Measurements from ENCODE around the gene MTA1. TPM values are rescaled to one million over a fixed set of nuclear protein-coding genes. Genes with fewer than 3 reads are reported as not detected.

Gene MTA1
- total and polyA plus RNA-seq, 2 donors: 32.5 to 80.8 TPM

GRCh38 chr14:105450864-105451720 lies 31.5 kb downstream of the MTA1 start:
- Histone ChIP-seq H3K27me3 (ENCODE audit: control insufficient read depth in 2 of 2, insufficient read depth in 1 of 2, low read length in 1 of 2) (no peaks in the 10 kb centered on the region), H3K27ac (ENCODE audit: low read depth in 1 of 2, low read length in 1 of 2) (no peak overlapping the region), H3K4me3 (ENCODE audit: low read length in 2 of 2) (no peak overlapping the region), H3K9me3 (ENCODE audit: control insufficient read depth in 2 of 2, insufficient read depth in 1 of 2, low read length in 1 of 2) (no peaks in the 10 kb centered on the region), H3K4me1 (ENCODE audit: control insufficient read depth in 2 of 2, insufficient read depth in 2 of 2, low read length in 2 of 2) (no peaks in the 10 kb centered on the region), H3K36me3 (ENCODE audit: control insufficient read depth in 2 of 2, insufficient read depth in 2 of 2, low read length in 1 of 2) (peaks cover 54 to 69% of the 10 kb centered on the region in 2 donors)
- 96% methylated on average over 29 of the region's 29 CpGs for WGBS
- no peak for DNase-seq (ENCODE audit: low read depth in 6 of 9, low spot score in 9 of 9)

GRCh38 chr14:105452963-105453362 lies 33.3 kb downstream of the MTA1 start:
- Histone ChIP-seq H3K27me3 (ENCODE audit: control insufficient read depth in 2 of 2, insufficient read depth in 1 of 2, low read length in 1 of 2) (no peaks in the 10 kb centered on the region), H3K9me3 (ENCODE audit: control insufficient read depth in 2 of 2, insufficient read depth in 1 of 2, low read length in 1 of 2) (no peaks in the 10 kb centered on the region), H3K4me3 (ENCODE audit: low read length in 2 of 2) (no peak overlapping the region), H3K36me3 (ENCODE audit: control insufficient read depth in 2 of 2, insufficient read depth in 2 of 2, low read length in 1 of 2) (peaks cover 69 to 71% of the 10 kb centered on the region in 2 donors), H3K4me1 (ENCODE audit: control insufficient read depth in 2 of 2, insufficient read depth in 2 of 2, low read length in 2 of 2) (no peaks in the 10 kb centered on the region), H3K27ac (ENCODE audit: low read depth in 1 of 2, low read length in 1 of 2) (no peak overlapping the region)
- no peak for DNase-seq (ENCODE audit: low read depth in 6 of 9, low spot score in 9 of 9)
- WGBS: 90% methylated on average over 14 of the region's 14 CpGs

- H3K27me3 ChIP-seq (ENCODE audit: control insufficient read depth in 2 of 2, insufficient read depth in 1 of 2, low read length in 1 of 2): no peaks in the 10 kb centered on the region
- no peak for DNase-seq (ENCODE audit: low read depth in 6 of 9, low spot score in 9 of 9)
- no peaks in the 10 kb centered on the region for H3K9me3 ChIP-seq (ENCODE audit: control insufficient read depth in 2 of 2, insufficient read depth in 1 of 2, low read length in 1 of 2)
- peaks cover 74 to 76% of the 10 kb centered on the region in 2 donors for H3K36me3 ChIP-seq (ENCODE audit: control insufficient read depth in 2 of 2, insufficient read depth in 2 of 2, low read length in 1 of 2)
- no peaks in the 10 kb centered on the region for H3K4me1 ChIP-seq (ENCODE audit: control insufficient read depth in 2 of 2, insufficient read depth in 2 of 2, low read length in 2 of 2)
- no peak overlapping the region for H3K27ac ChIP-seq (ENCODE audit: low read depth in 1 of 2, low read length in 1 of 2)
- WGBS: 98% methylated on average over 14 of the region's 14 CpGs
- H3K4me3 ChIP-seq (ENCODE audit: low read length in 2 of 2): no peak overlapping the region
These were observed 34.2 kb downstream of the MTA1 start for GRCh38 chr14:105453847-105454246.

GRCh38 chr14:105455086-105455640 lies 35.5 kb downstream of the MTA1 start:
- no peak for DNase-seq (ENCODE audit: low read depth in 6 of 9, low spot score in 9 of 9)
- Histone ChIP-seq H3K27me3 (ENCODE audit: control insufficient read depth in 2 of 2, insufficient read depth in 1 of 2, low read length in 1 of 2) (no peaks in the 10 kb centered on the region), H3K36me3 (ENCODE audit: control insufficient read depth in 2 of 2, insufficient read depth in 2 of 2, low read length in 1 of 2) (peaks cover 66 to 69% of the 10 kb centered on the region in 2 donors), H3K4me1 (ENCODE audit: control insufficient read depth in 2 of 2, insufficient read depth in 2 of 2, low read length in 2 of 2) (no peaks in the 10 kb centered on the region), H3K27ac (ENCODE audit: low read depth in 1 of 2, low read length in 1 of 2) (no peak overlapping the region), H3K4me3 (ENCODE audit: low read length in 2 of 2) (no peak overlapping the region), H3K9me3 (ENCODE audit: control insufficient read depth in 2 of 2, insufficient read depth in 1 of 2, low read length in 1 of 2) (no peaks in the 10 kb centered on the region)
- 97% methylated on average over 22 of the region's 22 CpGs for WGBS

GRCh38 chr14:105455766-105456660 lies 36.4 kb downstream of the MTA1 start:
- no peaks in the 10 kb centered on the region for H3K9me3 ChIP-seq (ENCODE audit: control insufficient read depth in 2 of 2, insufficient read depth in 1 of 2, low read length in 1 of 2)
- H3K27me3 ChIP-seq (ENCODE audit: control insufficient read depth in 2 of 2, insufficient read depth in 1 of 2, low read length in 1 of 2): no peaks in the 10 kb centered on the region
- DNase-seq (ENCODE audit: low read depth in 6 of 9, low spot score in 9 of 9): no peak
- no peak overlapping the region for H3K4me3 ChIP-seq (ENCODE audit: low read length in 2 of 2)
- H3K4me1 ChIP-seq (ENCODE audit: control insufficient read depth in 2 of 2, insufficient read depth in 2 of 2, low read length in 2 of 2): no peaks in the 10 kb centered on the region
- WGBS: 93% methylated on average over 22 of the region's 22 CpGs
- H3K27ac ChIP-seq (ENCODE audit: low read depth in 1 of 2, low read length in 1 of 2): no peak overlapping the region
- H3K36me3 ChIP-seq (ENCODE audit: control insufficient read depth in 2 of 2, insufficient read depth in 2 of 2, low read length in 1 of 2): peaks cover 66% of the 10 kb centered on the region in 2 donors

- DNase-seq (ENCODE audit: low read depth in 6 of 9, low spot score in 9 of 9): no peak
- Histone ChIP-seq H3K27me3 (ENCODE audit: control insufficient read depth in 2 of 2, insufficient read depth in 1 of 2, low read length in 1 of 2) (no peaks in the 10 kb centered on the region), H3K27ac (ENCODE audit: low read depth in 1 of 2, low read length in 1 of 2) (no peak overlapping the region), H3K36me3 (ENCODE audit: control insufficient read depth in 2 of 2, insufficient read depth in 2 of 2, low read length in 1 of 2) (peaks cover 67 to 69% of the 10 kb centered on the region in 2 donors), H3K9me3 (ENCODE audit: control insufficient read depth in 2 of 2, insufficient read depth in 1 of 2, low read length in 1 of 2) (no peaks in the 10 kb centered on the region), H3K4me1 (ENCODE audit: control insufficient read depth in 2 of 2, insufficient read depth in 2 of 2, low read length in 2 of 2) (no peaks in the 10 kb centered on the region), H3K4me3 (ENCODE audit: low read length in 2 of 2) (no peak overlapping the region)
- 95% methylated on average over 22 of the region's 22 CpGs for WGBS
These were observed 37.4 kb downstream of the MTA1 start for GRCh38 chr14:105456736-105457617.

GRCh38 chr14:105458010-105458409 lies 38.4 kb downstream of the MTA1 start:
- Histone ChIP-seq H3K36me3 (ENCODE audit: control insufficient read depth in 2 of 2, insufficient read depth in 2 of 2, low read length in 1 of 2) (peaks cover 60 to 70% of the 10 kb centered on the region in 2 donors), H3K9me3 (ENCODE audit: control insufficient read depth in 2 of 2, insufficient read depth in 1 of 2, low read length in 1 of 2) (no peaks in the 10 kb centered on the region), H3K27me3 (ENCODE audit: control insufficient read depth in 2 of 2, insufficient read depth in 1 of 2, low read length in 1 of 2) (no peaks in the 10 kb centered on the region), H3K27ac (ENCODE audit: low read depth in 1 of 2, low read length in 1 of 2) (no peak overlapping the region), H3K4me1 (ENCODE audit: control insufficient read depth in 2 of 2, insufficient read depth in 2 of 2, low read length in 2 of 2) (no peaks in the 10 kb centered on the region), H3K4me3 (ENCODE audit: low read length in 2 of 2) (no peak overlapping the region)
- DNase-seq (ENCODE audit: low read depth in 6 of 9, low spot score in 9 of 9): no peak
- 93% methylated on average over 18 of the region's 18 CpGs for WGBS

GRCh38 chr14:105458571-105458970 lies 38.9 kb downstream of the MTA1 start:
- H3K27ac ChIP-seq (ENCODE audit: low read depth in 1 of 2, low read length in 1 of 2): no peak overlapping the region
- H3K36me3 ChIP-seq (ENCODE audit: control insufficient read depth in 2 of 2, insufficient read depth in 2 of 2, low read length in 1 of 2): peaks cover 64 to 75% of the 10 kb centered on the region in 2 donors
- H3K4me1 ChIP-seq (ENCODE audit: control insufficient read depth in 2 of 2, insufficient read depth in 2 of 2, low read length in 2 of 2): no peaks in the 10 kb centered on the region
- H3K9me3 ChIP-seq (ENCODE audit: control insufficient read depth in 2 of 2, insufficient read depth in 1 of 2, low read length in 1 of 2): no peaks in the 10 kb centered on the region
- WGBS: 91% methylated on average over 14 of the region's 14 CpGs
- H3K27me3 ChIP-seq (ENCODE audit: control insufficient read depth in 2 of 2, insufficient read depth in 1 of 2, low read length in 1 of 2): no peaks in the 10 kb centered on the region
- no peak for DNase-seq (ENCODE audit: low read depth in 6 of 9, low spot score in 9 of 9)
- no peak overlapping the region for H3K4me3 ChIP-seq (ENCODE audit: low read length in 2 of 2)
